Hepatic stellate cell (primary cell): ENCODE measurements around the gene TRIM60.
"Not testable (repeated sequence)": the region's sequence is repeated elsewhere in the genome, so short reads cannot be mapped to it uniquely, and the experiment has no call there.

Experiments
- DNase-seq: peaks from one replicate; pipeline ENCODE4 v3.0.0; 2011; ENCODE audit warnings: low spot score

Gene TRIM60

GRCh38 chr4:165031436-165032211, at the start of gene TRIM60:
Gene TRIM60 (plus strand): TSS chr4:165031999. CDS start chr4:165040073, 8,074 bp downstream.
- DNase-seq, result no peak

GRCh38 chr4:164989471-164989870, 42.3 kb upstream of the TRIM60 start:
- no peak for DNase-seq

- DNase-seq, result not testable (repeated sequence)
Measured at GRCh38 chr4:164990786-164991185, 41.0 kb upstream of the TRIM60 start.

GRCh38 chr4:164996123-164996522, 35.7 kb upstream of the TRIM60 start:
- not testable (repeated sequence) for DNase-seq

- DNase-seq, result no peak
Measured at GRCh38 chr4:164997324-164997723, 34.5 kb upstream of the TRIM60 start.

- DNase-seq, result no peak
Measured at GRCh38 chr4:164997941-164998340, 33.9 kb upstream of the TRIM60 start.

- not testable (repeated sequence) for DNase-seq
Measured at GRCh38 chr4:164998526-164999080, 33.2 kb upstream of the TRIM60 start.

GRCh38 chr4:165001957-165002356, 29.8 kb upstream of the TRIM60 start:
- not testable (repeated sequence) for DNase-seq

- DNase-seq, result no peak
Measured at GRCh38 chr4:165005352-165005925, 26.4 kb upstream of the TRIM60 start.

- no peak for DNase-seq
Measured at GRCh38 chr4:165006456-165006855, 25.3 kb upstream of the TRIM60 start.

GRCh38 chr4:165006886-165007285, 24.9 kb upstream of the TRIM60 start:
- no peak for DNase-seq

- DNase-seq, result no peak
Measured at GRCh38 chr4:165009493-165010227, 22.1 kb upstream of the TRIM60 start.

GRCh38 chr4:165010487-165010886, 21.3 kb upstream of the TRIM60 start:
- DNase-seq, result no peak

- DNase-seq, result no peak
Measured at GRCh38 chr4:165010991-165011390, 20.8 kb upstream of the TRIM60 start.

- DNase-seq, result no peak
Measured at GRCh38 chr4:165011403-165011802, 20.4 kb upstream of the TRIM60 start.

GRCh38 chr4:165013691-165014090, 18.1 kb upstream of the TRIM60 start:
- no peak for DNase-seq

- DNase-seq, result no peak
Measured at GRCh38 chr4:165016971-165017370, 14.8 kb upstream of the TRIM60 start.

GRCh38 chr4:165019995-165020394, 11.8 kb upstream of the TRIM60 start:
- DNase-seq, result not testable (repeated sequence)

GRCh38 chr4:165025782-165026181, 6.0 kb upstream of the TRIM60 start:
- not testable (repeated sequence) for DNase-seq

GRCh38 chr4:165027762-165028402, 3.9 kb upstream of the TRIM60 start:
- no peak for DNase-seq

GRCh38 chr4:165048170-165048569, 16.4 kb downstream of the TRIM60 start:
- DNase-seq, result no peak

GRCh38 chr4:165052627-165053026, 20.8 kb downstream of the TRIM60 start:
- DNase-seq, result no peak
